Smooth muscle cell of the umbilical artery (primary cell): ENCODE data around the gene TENT4A. TPM values are rescaled to one million over a fixed set of nuclear protein-coding genes. Genes with fewer than 3 reads are reported as not detected.

ENCODE experiments used
- total RNA-seq: library from RNA; depleted of rRNA; stranded (reverse); fragments of >200 nt; gene quantifications from 2 replicates; pipeline ENCODE4 v1.2.3, GENCODE V29; 2014

TENT4A gene
- 9.5 and 22.7 TPM in 2 replicates for total RNA-seq

DNA sequence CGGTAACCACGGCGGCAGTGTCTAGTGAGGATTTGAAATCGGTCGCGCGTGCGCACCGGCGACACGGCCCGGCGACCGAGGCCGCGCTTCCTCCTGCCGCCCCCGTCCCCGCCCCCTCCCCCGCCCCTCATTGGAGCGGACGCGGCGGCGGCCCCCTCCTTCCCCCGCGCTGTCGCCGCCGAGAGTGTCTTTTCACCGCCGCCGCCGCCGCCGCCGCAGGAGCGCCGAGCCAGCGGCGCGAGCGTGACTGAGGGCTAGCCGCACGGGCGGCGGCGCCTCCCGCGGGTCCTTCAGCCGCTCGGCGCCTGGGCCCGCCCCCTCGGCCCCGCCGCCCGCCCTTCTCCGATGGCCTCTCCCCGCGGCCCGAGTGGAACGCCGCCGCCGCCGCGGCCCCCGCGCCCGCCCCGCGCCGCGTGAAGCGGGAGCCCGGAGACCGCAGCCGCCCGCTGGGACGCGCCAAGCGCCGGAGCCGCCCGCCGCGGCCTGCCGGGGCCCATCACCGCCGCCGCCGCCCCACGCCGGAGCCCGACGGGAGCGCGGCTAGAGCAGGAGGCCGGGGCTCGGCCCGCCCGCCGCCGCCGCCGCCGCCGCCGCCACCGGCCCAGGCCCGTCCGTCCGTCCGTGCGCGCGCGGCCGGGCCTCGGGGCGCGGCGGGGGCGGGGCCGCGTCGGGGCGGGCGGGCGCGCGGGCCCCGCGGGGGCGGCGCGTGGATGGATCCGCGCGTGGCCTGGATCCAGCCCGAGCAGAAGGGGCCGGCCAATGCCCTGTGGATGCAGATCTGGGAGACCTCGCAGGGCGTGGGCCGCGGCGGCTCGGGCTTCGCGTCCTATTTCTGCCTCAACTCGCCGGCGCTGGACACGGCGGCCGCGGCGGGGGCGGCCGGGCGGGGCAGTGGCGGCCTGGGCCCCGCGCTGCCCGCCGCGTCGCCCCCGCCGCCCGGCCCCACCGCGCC is at the start of gene TENT4A:
Gene TENT4A (plus strand): TSS at position 159 of the 952 bp plus-strand sequence. CDS start 552 bp downstream, at position 711.

Other genes with a start within 250 kb of the TENT4A start
- gene NSUN2, start 80.4 kb upstream of the TENT4A start, total RNA-seq: 46.9 and 97.7 TPM in 2 replicates
- gene SRD5A1, start 80.0 kb upstream of the TENT4A start, total RNA-seq: 9.5 and 30.7 TPM in 2 replicates